Transverse colon (tissue), 4 donors: ENCODE data around the gene GPC6. TPM values are rescaled to one million over a fixed set of nuclear protein-coding genes. Genes with fewer than 3 reads are reported as not detected.

Source experiments
- DNase-seq: peaks from one replicate; pipeline ENCODE4 v3.0.0-alpha.2; 2019
- H3K27ac ChIP-seq, 4 donors: fragments of 200-600 bp; sonication (generic); 2 replicates each; pipeline ENCODE4 v1.5.1; 2016 to 2018; ENCODE audit warnings: inconsistent platforms in 4 of 4
- H3K27me3 ChIP-seq: fragments of 200-600 bp; sonication (generic); 2 replicates; pipeline ENCODE4 v1.5.1; 2017; ENCODE audit warnings: inconsistent platforms
- H3K36me3 ChIP-seq, 4 donors: fragments of 200-600 bp; sonication (generic); 2 replicates each; pipeline ENCODE4 v1.5.1; 2017 to 2019; ENCODE audit warnings: inconsistent platforms in 4 of 4
- H3K4me1 ChIP-seq, 4 donors: fragments of 200-600 bp; sonication (generic); 2 replicates each; pipeline ENCODE4 v1.5.1; 2017 to 2020; ENCODE audit warnings: inconsistent platforms in 4 of 4
- H3K4me3 ChIP-seq, 4 donors: fragments of 200-600 bp; sonication (generic); 1 replicate in 1 of 4; 2 replicates in 3 of 4; pipeline versions ENCODE4 v1.5.1 to v1.6.1; 2017 to 2019; ENCODE audit warnings: inconsistent platforms in 4 of 4
- H3K9me3 ChIP-seq, 2 donors: fragments of 200-600 bp; sonication (generic); 2 replicates each; pipeline ENCODE4 v1.5.1; 2017 to 2019; ENCODE audit warnings: inconsistent platforms in 2 of 2
- EP300 ChIP-seq: sonication (generic); formaldehyde crosslinking; IDR thresholded peaks from one replicate; pipeline ENCODE4 v1.6.1; 2017; ENCODE audit warnings: antibody characterized with exemption, low read depth
- POLR2A ChIP-seq: fragments of 450-650 bp; IDR thresholded peaks from one replicate; pipeline ENCODE4 v1.6.1; 2016; ENCODE audit warnings: antibody characterized with exemption, mild to moderate bottlenecking, moderate library complexity
- POLR2AphosphoS5 ChIP-seq, 3 donors: sonication (generic); formaldehyde crosslinking; IDR thresholded peaks; one replicate each; pipeline ENCODE4 v1.6.1; 2016; ENCODE audit warnings: antibody characterized with exemption in 3 of 3
- WGBS, 2 donors: methylation state at CpG; one replicate each; pipeline ENCODE4 v1.1.5; 2018; ENCODE audit warnings: low coverage in 1 of 2; 5-methylcytosine and 5-hydroxymethylcytosine counted together
- in situ Hi-C, 4 donors: fragments of 200-750 bp; cut with MboI; loops; one replicate each; pipeline versions ENCODE4 v1.15.0 to v1.15.1; 2017; ENCODE audit warnings: low sequenced_read_pairs in 3 of 4, low pct_ligation_motif_present in 1 of 4, low pct_unique_long_range_greater_than_20kb in 1 of 4
- intact Hi-C: fragments of 100-400 bp; cut with DNase I; formaldehyde crosslinking; loops from one replicate; pipeline ENCODE4 v1.15.1; 2023; ENCODE audit warnings: low total_unique reads
- total RNA-seq, 4 donors: library from RNA; depleted of rRNA; stranded (reverse); fragments of >200 nt; gene quantifications; one replicate each; pipeline ENCODE4 v1.1.0, GENCODE V29; 2016
- TF ChIP-seq, protein P1 (sequence below), 5 experiments: fragments of 200-600 bp in 3 of 5; fragments of 450-650 bp in 2 of 5; sonication (generic) in 3 of 5; IDR thresholded peaks; 1 replicate in 2 of 5; 2 replicates in 3 of 5; pipeline ENCODE4 v1.5.1; 2016 to 2017; ENCODE audit warnings: antibody characterized with exemption in 5 of 5, inconsistent platforms in 3 of 5, mild to moderate bottlenecking in 2 of 5, moderate library complexity in 1 of 5

The GPC6 gene
- total RNA-seq, 4 donors from 2014 or later = 0.75 to 5.7 (median 4.0) TPM

DNA sequence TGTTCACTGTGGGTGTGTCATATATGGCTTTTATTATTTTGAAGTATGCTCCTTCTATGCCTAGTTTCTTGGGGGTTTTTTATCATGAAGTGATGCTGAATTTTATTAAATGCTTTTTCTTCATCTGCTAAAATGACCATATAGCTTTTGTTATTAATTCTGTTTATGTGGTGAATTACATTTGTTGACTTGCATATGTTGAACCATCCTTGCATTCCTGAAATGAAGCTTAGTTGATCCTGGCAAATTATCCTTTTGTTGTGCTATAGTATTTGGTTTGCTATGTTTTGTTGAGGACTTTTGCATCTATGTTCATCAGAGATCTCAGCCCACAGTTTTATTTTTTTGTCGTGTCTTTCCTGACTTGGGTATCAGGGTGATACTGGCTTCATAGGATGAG lies 12.1 kb downstream of the GPC6 start:
- WGBS, 2 donors = 80 to 93% methylated on average over 1 of the region's 1 CpG
- TF ChIP-seq EP300 = no peak
- TF ChIP-seq, protein P1, sequence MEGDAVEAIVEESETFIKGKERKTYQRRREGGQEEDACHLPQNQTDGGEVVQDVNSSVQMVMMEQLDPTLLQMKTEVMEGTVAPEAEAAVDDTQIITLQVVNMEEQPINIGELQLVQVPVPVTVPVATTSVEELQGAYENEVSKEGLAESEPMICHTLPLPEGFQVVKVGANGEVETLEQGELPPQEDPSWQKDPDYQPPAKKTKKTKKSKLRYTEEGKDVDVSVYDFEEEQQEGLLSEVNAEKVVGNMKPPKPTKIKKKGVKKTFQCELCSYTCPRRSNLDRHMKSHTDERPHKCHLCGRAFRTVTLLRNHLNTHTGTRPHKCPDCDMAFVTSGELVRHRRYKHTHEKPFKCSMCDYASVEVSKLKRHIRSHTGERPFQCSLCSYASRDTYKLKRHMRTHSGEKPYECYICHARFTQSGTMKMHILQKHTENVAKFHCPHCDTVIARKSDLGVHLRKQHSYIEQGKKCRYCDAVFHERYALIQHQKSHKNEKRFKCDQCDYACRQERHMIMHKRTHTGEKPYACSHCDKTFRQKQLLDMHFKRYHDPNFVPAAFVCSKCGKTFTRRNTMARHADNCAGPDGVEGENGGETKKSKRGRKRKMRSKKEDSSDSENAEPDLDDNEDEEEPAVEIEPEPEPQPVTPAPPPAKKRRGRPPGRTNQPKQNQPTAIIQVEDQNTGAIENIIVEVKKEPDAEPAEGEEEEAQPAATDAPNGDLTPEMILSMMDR (IDR thresholded peaks at IDR 0.05) = no peak
- TF ChIP-seq POLR2AphosphoS5 (IDR thresholded peaks at IDR 0.05) = no peak
- no peak for TF ChIP-seq POLR2A
- Histone ChIP-seq H3K27ac (no peak overlapping the region), H3K4me3 (no peak overlapping the region), H3K9me3 (peaks cover 6 to 15% of the 10 kb centered on the region in 2 donors), H3K4me1 (no peaks in the 10 kb centered on the region), H3K27me3 (no peaks in the 10 kb centered on the region), H3K36me3 (no peaks in the 10 kb centered on the region)
- DNase-seq = no peak
- intact Hi-C loops = no loop called here
- in situ Hi-C loops = loop anchor here in 1 of 4 donors (25.0 kb wide), 1 partner anchor 1124 kb away; no protein-coding TSS in a partner anchor

DNA sequence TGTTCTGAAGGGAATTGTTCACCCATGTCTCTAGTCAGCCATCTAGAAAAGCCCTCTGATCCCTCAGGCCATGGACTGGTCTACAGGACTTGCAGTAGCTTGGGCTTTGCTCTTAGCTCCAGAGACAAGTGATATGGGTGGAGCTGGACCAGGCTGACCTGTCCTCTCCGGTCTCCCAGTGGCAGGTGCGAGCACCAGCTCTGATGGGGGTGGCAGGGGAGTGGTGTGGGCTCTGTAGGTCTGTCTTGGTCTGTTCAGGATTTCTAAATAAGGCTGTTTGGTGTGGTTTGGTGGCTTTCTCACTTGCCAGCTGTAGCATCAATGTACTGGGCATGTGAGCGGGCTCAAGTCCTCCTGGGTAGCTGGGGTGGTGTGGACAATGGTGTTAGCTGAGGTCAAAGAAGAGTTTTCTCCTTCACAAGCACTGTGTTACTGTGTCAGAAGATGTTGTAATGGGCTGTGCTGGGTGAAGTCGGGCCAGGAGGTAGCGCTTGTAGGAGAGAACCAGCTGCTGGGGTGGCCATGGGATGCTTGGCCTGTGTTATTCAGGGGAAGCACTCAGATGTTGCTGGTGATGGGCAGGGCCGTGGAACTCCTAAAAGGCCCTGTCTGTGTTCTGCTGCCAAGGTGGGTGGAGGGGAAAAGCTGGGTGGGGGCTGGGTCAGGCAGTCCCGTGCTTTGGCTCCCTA lies 16.9 kb downstream of the GPC6 start:
- in situ Hi-C loops = loop anchor here in 1 of 4 donors (25.0 kb wide), 1 partner anchor 1119 kb away; no protein-coding TSS in a partner anchor

DNA sequence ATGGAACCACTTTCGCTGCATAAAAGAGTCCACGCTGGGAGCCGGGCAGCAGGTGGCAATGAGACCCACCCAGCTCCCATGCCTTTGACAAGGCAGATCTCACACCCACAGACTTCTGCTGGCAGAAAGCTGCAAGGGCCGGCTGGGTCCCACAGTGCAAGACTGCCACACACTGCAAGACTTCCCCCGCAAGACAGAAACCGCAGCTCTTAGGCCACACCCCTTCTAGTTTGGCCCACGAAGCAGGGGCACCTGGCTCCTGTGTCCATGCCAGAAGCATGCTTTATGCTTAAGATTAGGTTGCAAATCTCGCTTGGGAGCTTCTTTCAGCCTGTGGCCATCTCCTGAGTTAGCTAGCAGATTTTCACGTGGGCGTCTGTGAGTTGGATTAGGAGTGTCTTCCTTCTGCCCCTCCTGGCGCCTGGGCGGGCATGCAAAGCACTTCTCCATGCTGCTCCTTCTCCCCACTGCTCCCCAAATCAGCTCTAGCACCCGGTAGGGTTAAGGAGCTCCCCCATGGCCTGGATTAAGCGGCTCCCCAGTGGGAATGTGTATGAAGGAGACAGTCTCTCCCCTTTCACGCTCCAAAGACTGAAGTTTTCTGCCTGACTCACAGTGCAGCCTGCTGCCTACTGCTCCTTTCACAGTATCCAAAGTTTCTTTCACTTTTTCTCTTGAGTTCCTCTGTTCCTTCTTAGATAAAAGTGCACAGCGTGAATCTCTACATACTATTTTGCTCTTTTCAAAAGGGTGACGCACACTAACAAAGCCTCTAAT lies 17.7 kb downstream of the GPC6 start:
- TF ChIP-seq POLR2AphosphoS5 (IDR thresholded peaks at IDR 0.05) = no peak
- TF ChIP-seq EP300 = no peak
- TF ChIP-seq, protein P1 (IDR thresholded peaks at IDR 0.05) = no peak
- no peak for TF ChIP-seq POLR2A

More for the DNA sequence above, 16.9 kb downstream of the GPC6 start:
- Histone ChIP-seq H3K27me3 (no peaks in the 10 kb centered on the region), H3K36me3 (no peaks in the 10 kb centered on the region), H3K9me3 (peaks cover 6 to 13% of the 10 kb centered on the region in 2 donors), H3K4me3 (no peak overlapping the region), H3K4me1 (no peaks in the 10 kb centered on the region), H3K27ac (no peak overlapping the region)
- 85% methylated on average over 7 of the region's 7 CpGs; no CpG with 5 or more reads in 1 of the 2 donors for WGBS, 2 donors
- intact Hi-C loops = no loop called here
- no peak for DNase-seq
- no peak for TF ChIP-seq POLR2A
- TF ChIP-seq POLR2AphosphoS5 (IDR thresholded peaks at IDR 0.05) = no peak
- TF ChIP-seq, protein P1 (IDR thresholded peaks at IDR 0.05) = no peak
- no peak for TF ChIP-seq EP300

DNA sequence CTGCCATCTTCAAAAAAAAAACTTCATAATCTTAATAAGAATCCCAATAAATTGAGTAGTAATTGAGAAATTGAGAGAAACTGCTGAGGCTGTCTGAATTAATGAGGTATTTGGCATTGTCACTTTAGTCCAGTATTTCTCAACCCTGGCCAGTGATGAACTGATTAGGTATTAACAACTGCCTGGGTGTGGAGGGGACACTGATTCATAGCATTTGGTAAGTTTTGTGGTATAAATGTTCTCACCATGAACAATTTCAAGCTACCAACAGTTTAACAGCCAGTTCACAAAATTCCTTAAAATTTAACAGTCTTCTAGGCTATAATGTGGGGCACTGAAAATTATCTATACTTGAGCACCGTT lies 18.3 kb downstream of the GPC6 start:
- in situ Hi-C loops = loop anchor here in 1 of 4 donors (25.0 kb wide), 1 partner anchor 1117 kb away; no protein-coding TSS in a partner anchor
- peak overlapping the region in 1 of 4 donors; percentile 21 for H3K4me3 ChIP-seq
- H3K27me3 ChIP-seq = no peaks in the 10 kb centered on the region
- intact Hi-C loops = no loop called here
- H3K4me1 ChIP-seq = no peaks in the 10 kb centered on the region
- WGBS, 2 donors = 73 to 75% methylated on average over 1 of the region's 1 CpG
- TF ChIP-seq, protein P1 (IDR thresholded peaks at IDR 0.05) = no peak
- no peak for TF ChIP-seq EP300
- TF ChIP-seq POLR2AphosphoS5 (IDR thresholded peaks at IDR 0.05) = no peak
- TF ChIP-seq POLR2A = no peak
- DNase-seq = no peak
- no peaks in the 10 kb centered on the region for H3K36me3 ChIP-seq
- peaks cover 0 to 2% of the 10 kb centered on the region in 2 donors for H3K9me3 ChIP-seq
- peak overlapping the region in 3 of 4 donors; percentile 4 to 51 (median 32) for H3K27ac ChIP-seq

More for the DNA sequence above, 17.7 kb downstream of the GPC6 start:
- in situ Hi-C loops (loop anchor here in 1 of 4 donors (25.0 kb wide), 1 partner anchor 1118 kb away; no protein-coding TSS in a partner anchor), intact Hi-C loops (no loop called here)
- H3K4me1 ChIP-seq = no peaks in the 10 kb centered on the region
- no peaks in the 10 kb centered on the region for H3K27me3 ChIP-seq
- H3K9me3 ChIP-seq = peaks cover 1 to 5% of the 10 kb centered on the region in 2 donors
- peak overlapping the region; percentile 4 to 51 (median 31) for H3K27ac ChIP-seq
- no peak for DNase-seq
- WGBS, 2 donors = 25 to 56% methylated on average over 6 to 17 of the region's 17 CpGs
- peak overlapping the region in 2 of 4 donors; percentile 13 to 21 for H3K4me3 ChIP-seq
- no peaks in the 10 kb centered on the region for H3K36me3 ChIP-seq
